Measurements from ENCODE around the gene TIMM22. TPM values are rescaled to one million over a fixed set of nuclear protein-coding genes. Genes with fewer than 3 reads are reported as not detected.

TIMM22 gene
- total RNA-seq, 1 donor from 2014 or later = 15.0 TPM

DNA sequence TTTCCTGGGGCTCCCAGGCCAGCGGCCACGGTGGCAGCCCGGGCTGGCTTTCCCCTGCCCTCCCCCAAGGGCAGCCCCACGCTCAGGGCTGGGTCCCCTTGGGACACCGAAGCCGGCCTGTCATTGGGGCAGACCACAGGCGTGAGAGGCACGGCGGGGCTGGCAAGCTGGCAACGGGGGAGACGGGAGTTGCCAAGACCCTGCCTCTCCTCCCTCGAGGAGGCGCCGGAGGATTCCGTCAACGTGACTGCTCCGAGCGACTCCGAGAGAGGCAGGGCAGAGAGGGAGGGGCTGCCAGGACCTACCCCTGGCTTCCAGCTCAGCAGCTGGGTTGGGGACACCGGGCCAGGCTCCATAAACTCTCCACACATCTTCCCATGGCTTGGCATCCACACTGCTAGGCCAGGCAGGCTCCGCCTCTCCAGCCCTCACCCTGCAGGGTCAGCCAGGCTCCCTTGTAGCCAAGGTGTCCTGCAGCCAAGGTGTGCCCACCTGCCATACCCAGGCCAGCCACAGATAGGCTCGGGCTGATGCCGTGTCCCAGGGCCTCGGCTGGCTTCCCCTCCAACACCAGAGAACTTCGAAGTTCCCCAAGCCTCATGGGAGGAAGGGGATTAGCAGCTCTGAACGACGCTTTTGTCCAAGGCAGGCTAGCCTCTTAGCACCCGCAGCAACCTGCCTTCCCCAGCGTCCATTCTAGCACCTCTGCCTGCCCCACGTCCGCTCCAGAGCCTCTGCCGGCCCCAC lies 25.5 kb downstream of the TIMM22 start:
- Mint-ChIP-seq H3K36me3 (ENCODE audit: low read depth) (no peaks in the 10 kb centered on the region), H3K9me3 (no peaks in the 10 kb centered on the region), H3K4me1 (ENCODE audit: low read depth) (no peaks in the 10 kb centered on the region), H3K27me3 (ENCODE audit: low read depth) (no peaks in the 10 kb centered on the region), H3K4me3 (ENCODE audit: low read depth) (no peak overlapping the region), H3K27ac (no peak overlapping the region)
- no peak for DNase-seq (ENCODE audit: low spot score)
- intact Hi-C loops (cut with micrococcal nuclease) = no loop called here

DNA sequence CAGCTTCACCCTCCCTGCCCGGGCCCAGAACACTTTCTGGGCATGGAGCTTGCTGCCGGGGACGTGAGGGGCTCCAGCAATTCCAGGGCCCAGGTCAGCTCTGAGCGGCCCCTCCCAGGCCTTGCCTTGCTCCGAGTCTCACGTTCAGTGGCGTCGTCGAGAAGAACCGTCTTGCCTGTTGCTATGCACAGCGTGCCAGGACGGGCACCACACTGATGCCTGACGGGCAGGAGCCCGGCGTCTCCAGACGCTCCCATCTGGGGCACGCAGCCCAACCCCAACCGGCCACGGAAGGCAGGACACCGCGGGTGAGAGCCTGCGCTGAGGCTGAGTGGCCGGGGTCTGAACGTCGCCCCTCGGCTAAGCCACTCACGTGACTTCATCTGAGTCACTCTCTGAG lies 27.1 kb downstream of the TIMM22 start:
- no peak overlapping the region for H3K4me3 Mint-ChIP-seq (ENCODE audit: low read depth)
- intact Hi-C loops (cut with micrococcal nuclease) = no loop called here

DNA sequence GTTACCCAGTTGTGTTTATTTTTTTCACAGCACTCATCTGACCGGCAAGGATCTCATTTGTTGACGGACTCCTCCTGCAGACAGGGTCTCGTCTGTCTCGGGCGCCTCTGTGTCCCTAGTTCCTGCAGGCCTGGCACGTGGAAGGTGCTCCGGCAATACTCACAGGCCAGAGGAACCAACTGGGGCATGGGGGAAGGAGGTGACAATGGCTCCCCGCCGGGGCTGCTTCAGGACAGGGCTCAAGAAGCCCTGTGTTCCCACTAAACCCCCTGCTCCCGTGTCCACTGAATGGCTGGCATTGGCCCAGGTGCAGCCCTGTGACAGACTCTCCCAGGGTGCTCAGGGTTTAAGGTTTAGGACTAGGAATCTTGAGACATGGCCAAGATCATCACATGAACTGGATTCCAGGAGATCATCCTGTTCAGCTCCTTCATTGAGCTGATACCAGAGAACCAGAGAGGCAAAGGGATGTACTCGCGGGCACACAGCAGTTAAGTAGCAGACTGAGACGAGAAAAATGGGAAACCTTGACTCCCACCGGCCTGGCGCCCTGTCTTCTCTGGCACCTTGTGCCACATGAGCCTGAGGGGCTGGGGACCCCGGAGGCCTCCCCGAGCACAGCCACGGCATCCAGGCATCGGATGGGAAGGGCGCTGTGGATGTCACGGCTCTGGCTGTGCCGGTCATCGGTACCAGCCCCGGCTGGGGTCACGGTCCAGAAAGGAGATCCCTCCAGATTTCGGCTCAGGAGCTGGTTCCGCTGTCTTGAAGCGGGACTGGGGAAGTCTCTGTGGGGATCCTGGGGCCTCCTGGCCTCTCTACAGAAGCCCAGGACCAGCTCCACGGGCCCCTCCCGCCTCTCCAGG lies 29.0 kb downstream of the TIMM22 start:
- H3K27ac Mint-ChIP-seq = no peak overlapping the region

More for the DNA sequence above, 27.1 kb downstream of the TIMM22 start:
- no peaks in the 10 kb centered on the region for H3K4me1 Mint-ChIP-seq (ENCODE audit: low read depth)
- H3K27me3 Mint-ChIP-seq (ENCODE audit: low read depth) = no peaks in the 10 kb centered on the region
- H3K27ac Mint-ChIP-seq = no peak overlapping the region
- DNase-seq (ENCODE audit: low spot score) = no peak
- H3K36me3 Mint-ChIP-seq (ENCODE audit: low read depth) = no peaks in the 10 kb centered on the region
- no peaks in the 10 kb centered on the region for H3K9me3 Mint-ChIP-seq

DNA sequence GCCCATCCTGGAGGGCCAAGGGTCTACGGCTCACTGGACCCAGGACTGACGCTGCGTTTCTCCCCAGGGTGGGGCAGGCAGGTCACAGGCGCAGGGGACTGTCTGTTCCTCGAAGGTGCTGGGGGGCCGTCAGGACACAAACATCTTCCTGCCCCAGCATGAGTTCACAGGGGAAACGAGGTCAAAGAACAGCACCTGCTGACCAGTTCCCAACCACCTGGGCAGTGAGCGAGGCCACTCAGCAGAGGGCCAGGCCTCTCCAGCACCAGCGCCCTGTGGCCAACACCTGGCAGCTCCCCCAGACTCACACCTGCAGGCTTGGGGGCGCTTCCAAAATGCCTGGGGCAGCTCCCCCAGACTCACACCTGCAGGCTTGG lies 29.7 kb downstream of the TIMM22 start:
- Mint-ChIP-seq H3K4me3 (ENCODE audit: low read depth) (no peak overlapping the region), H3K27me3 (ENCODE audit: low read depth) (no peaks in the 10 kb centered on the region), H3K4me1 (ENCODE audit: low read depth) (no peaks in the 10 kb centered on the region), H3K27ac (no peak overlapping the region), H3K9me3 (no peaks in the 10 kb centered on the region), H3K36me3 (ENCODE audit: low read depth) (no peaks in the 10 kb centered on the region)
- intact Hi-C loops (cut with micrococcal nuclease) = no loop called here
- no peak for DNase-seq (ENCODE audit: low spot score)

More for the DNA sequence above, 29.0 kb downstream of the TIMM22 start:
- Mint-ChIP-seq H3K36me3 (ENCODE audit: low read depth) (no peaks in the 10 kb centered on the region), H3K9me3 (no peaks in the 10 kb centered on the region), H3K4me3 (ENCODE audit: low read depth) (no peak overlapping the region), H3K4me1 (ENCODE audit: low read depth) (no peaks in the 10 kb centered on the region), H3K27me3 (ENCODE audit: low read depth) (no peaks in the 10 kb centered on the region)
- intact Hi-C loops (cut with micrococcal nuclease) = no loop called here
- no peak for DNase-seq (ENCODE audit: low spot score)

DNA sequence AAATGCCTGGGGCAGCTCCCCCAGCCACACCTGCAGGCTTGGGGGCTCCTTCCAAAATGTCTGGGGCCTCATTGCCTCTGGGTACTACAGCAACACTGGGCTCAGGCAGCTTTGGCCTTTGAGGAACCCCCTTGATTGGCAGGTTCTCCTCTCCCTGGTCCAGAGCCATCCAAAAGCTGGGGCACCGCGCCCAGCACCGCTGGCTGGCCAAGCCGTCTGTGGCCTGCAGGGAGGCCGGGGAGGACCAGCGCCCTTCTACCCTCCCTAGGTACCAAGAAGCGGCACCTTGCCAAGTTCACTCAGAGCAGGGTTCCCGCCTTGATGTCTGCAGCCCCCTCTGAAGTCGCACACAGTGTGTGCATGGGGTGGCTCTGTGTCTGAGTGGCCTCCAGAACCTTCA lies 30.1 kb downstream of the TIMM22 start:
- Mint-ChIP-seq H3K36me3 (ENCODE audit: low read depth) (no peaks in the 10 kb centered on the region), H3K9me3 (no peaks in the 10 kb centered on the region), H3K4me1 (ENCODE audit: low read depth) (no peaks in the 10 kb centered on the region), H3K4me3 (ENCODE audit: low read depth) (no peak overlapping the region), H3K27me3 (ENCODE audit: low read depth) (no peaks in the 10 kb centered on the region), H3K27ac (no peak overlapping the region)
- intact Hi-C loops (cut with micrococcal nuclease) = no loop called here
- DNase-seq (ENCODE audit: low spot score) = no peak

DNA sequence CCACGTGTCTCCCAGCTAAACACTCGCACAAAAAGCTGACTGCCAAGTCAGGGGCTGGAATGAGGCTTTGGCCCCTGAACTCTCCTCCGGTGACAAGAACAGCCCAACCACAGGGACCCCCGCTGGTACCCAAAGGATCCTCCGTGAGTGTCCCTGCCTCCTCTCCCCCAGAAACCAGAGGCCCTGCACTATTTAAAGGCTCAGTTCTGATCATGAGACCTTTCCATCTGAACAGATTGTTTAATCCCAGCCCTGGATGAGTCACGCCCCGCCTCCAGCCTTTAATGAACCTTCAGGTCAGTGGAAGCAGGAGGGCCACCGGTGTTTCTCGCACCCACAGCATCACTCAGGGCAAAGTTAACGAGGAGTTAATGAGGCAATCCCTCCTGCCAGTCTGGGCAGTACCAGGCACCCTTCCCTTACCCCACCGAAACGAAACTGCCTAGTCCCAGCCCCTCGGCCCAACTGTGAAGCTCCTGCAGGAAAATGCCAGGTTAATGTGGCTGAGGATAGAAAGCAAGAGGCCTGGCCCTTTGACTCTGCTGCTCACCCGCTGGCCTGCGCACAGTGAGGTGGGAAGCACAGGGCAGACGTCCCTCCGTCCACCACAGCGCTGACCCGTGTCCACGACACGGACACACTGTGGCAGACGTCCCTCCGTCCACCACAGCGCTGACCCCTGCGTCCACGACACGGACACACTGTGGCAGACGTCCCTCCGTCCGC lies 32.4 kb downstream of the TIMM22 start:
- H3K27me3 Mint-ChIP-seq (ENCODE audit: low read depth) = no peaks in the 10 kb centered on the region
- no peak overlapping the region for H3K27ac Mint-ChIP-seq
- DNase-seq (ENCODE audit: low spot score) = no peak
- no peaks in the 10 kb centered on the region for H3K36me3 Mint-ChIP-seq (ENCODE audit: low read depth)
- intact Hi-C loops (cut with micrococcal nuclease) = no loop called here
- H3K4me1 Mint-ChIP-seq (ENCODE audit: low read depth) = no peaks in the 10 kb centered on the region
- no peak overlapping the region for H3K4me3 Mint-ChIP-seq (ENCODE audit: low read depth)
- no peaks in the 10 kb centered on the region for H3K9me3 Mint-ChIP-seq

DNA sequence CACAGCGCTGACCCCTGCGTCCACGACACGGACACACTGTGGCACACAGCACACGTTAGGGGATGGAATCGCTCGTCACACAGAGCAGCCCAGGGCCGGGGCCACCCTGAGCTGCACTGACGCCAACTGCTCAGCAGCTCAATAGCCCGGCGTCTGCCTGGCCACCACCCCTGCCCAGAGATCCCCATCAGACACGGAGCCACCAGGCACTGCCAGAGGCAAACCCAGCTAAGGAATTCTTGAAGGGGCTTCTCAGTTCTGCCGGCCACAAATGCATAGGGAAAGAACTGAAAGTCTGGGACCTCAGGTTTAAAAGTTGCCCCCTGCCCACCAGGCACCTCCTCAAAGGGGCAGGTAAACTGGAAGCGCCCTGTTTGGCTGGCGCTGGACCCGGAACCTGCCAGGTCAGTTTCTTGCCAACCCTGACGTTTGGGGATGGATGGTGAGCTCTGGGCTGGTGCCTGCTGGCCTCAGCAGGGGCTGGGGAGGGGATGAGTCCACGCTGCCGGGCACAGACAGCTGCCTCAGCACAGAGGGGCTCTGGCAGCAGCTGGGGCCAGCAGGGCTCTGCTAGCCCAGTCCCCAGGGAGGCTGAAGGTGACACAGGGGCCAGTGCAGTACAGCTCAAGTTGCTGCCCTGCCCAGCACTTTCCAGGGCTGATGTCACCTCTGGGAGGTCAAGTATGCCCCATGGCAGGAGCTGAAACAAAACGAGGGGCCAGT lies 33.2 kb downstream of the TIMM22 start:
- no peaks in the 10 kb centered on the region for H3K9me3 Mint-ChIP-seq
- intact Hi-C loops (cut with micrococcal nuclease) = no loop called here
- H3K27me3 Mint-ChIP-seq (ENCODE audit: low read depth) = no peaks in the 10 kb centered on the region
- no peaks in the 10 kb centered on the region for H3K4me1 Mint-ChIP-seq (ENCODE audit: low read depth)
- H3K36me3 Mint-ChIP-seq (ENCODE audit: low read depth) = no peaks in the 10 kb centered on the region
- H3K27ac Mint-ChIP-seq = no peak overlapping the region
- no peak for DNase-seq (ENCODE audit: low spot score)
- H3K4me3 Mint-ChIP-seq (ENCODE audit: low read depth) = no peak overlapping the region

DNA sequence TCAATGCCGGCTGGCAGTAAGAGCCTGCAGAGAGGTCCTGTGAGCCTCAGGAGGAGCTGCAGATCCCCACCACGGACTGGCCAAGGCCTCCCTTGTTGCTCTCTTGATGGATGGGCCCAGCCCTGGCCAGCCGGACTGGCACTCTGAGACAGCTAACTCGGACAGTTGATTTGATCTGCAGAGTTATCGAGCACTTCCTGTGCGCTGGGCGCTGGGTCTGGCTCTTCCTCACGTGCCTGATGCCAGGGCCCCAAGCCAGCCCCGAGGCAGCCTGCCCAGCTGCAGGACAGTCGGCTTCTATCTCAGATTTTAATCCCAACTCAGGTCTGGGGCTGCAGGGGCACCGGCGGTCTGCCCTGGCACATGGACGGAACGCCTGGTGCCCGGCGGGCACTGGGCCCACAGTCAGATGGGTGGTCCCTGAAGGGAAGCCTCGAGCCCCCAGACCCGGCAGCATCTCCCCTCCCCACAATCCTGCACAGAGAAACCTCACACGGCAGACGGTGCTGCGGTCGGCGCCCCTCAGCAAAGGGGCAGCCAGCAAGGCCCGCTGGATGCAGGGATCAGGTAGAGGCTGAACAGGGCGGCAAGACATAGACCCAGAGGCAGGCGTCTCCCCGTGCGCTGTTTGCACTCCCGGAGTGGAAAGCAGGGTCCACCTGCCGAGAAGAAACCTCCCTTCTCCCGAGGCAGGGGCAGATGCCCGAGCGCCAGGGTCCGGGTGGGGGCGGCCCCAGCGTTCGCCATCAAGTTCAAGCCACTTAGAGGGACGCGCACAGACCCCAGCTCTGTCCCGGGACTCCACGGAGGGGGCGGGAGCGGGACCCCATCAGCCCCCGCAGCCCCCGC lies 34.0 kb downstream of the TIMM22 start:
- intact Hi-C loops (cut with micrococcal nuclease) = no loop called here
- no peaks in the 10 kb centered on the region for H3K36me3 Mint-ChIP-seq (ENCODE audit: low read depth)
- H3K27ac Mint-ChIP-seq = no peak overlapping the region
- no peak for DNase-seq (ENCODE audit: low spot score)
- no peaks in the 10 kb centered on the region for H3K9me3 Mint-ChIP-seq
- no peaks in the 10 kb centered on the region for H3K27me3 Mint-ChIP-seq (ENCODE audit: low read depth)
- H3K4me1 Mint-ChIP-seq (ENCODE audit: low read depth) = no peaks in the 10 kb centered on the region
- no peak overlapping the region for H3K4me3 Mint-ChIP-seq (ENCODE audit: low read depth)

DNA sequence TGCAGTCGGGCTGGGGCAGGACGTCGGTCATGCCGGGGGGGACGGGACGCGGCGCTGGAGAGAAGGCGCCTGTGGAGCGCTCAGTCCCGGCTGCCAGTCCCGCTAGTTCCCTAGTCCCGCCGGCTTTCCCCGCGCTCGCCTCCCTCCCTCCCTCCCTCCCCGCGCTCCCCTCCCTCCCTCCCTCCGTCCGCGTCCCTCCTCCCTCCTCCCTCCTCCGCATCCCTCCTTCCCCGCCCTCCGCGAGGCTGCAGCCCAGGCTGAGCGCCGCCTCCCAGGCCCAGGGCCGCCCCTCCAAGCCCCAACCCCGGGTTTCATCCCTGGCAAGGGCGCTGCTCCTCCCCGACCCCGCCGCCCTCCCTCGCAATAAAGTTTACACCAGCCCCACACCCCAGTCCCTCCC lies 34.8 kb downstream of the TIMM22 start:
- Mint-ChIP-seq H3K27ac (no peak overlapping the region), H3K9me3 (no peaks in the 10 kb centered on the region), H3K4me1 (ENCODE audit: low read depth) (no peaks in the 10 kb centered on the region), H3K27me3 (ENCODE audit: low read depth) (no peaks in the 10 kb centered on the region), H3K36me3 (ENCODE audit: low read depth) (no peaks in the 10 kb centered on the region), H3K4me3 (ENCODE audit: low read depth) (no peak overlapping the region)
- DNase-seq (ENCODE audit: low spot score) = no peak
- intact Hi-C loops (cut with micrococcal nuclease) = no loop called here

DNA sequence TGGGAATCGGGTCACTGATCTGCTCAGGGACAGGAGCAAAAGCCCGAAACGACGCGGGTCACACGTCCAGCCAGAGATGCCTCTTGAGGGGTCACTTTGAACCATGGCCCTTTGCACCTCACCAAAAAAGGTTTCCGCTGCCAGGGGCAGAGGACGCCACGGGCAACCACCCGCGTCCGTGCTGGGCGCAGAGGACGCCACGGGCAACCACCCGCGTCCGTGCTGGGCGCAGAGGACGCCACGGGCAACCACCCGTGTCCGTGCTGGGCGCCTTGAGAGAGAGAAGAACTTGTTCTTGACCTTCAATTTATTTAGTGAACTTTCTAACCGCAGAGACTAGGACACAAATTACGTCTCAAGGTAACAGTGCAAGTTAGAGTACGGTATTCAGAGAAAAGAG lies 35.5 kb downstream of the TIMM22 start:
- H3K4me1 Mint-ChIP-seq (ENCODE audit: low read depth) = no peaks in the 10 kb centered on the region
- no peak overlapping the region for H3K27ac Mint-ChIP-seq

DNA sequence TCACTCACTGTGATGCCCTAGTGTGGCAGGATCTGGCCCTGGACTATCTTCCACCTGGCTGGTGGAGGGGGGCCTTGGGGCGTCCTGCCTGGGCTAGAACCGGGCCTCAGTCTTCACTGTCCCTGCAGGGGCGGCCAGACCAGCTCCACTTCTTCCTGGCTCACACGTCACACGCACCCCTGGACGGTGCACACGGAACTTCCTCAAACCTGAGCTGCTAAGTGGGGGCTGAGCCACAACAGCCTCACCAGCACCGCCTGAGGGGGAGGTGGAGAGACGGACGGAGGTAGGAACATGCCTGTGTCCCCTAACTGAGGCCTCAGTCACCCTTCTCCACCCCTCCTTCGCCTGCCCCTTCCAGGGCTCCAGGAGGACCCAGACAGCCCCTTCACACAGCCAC lies 36.6 kb downstream of the TIMM22 start:
- Mint-ChIP-seq H3K27me3 (ENCODE audit: low read depth) (no peaks in the 10 kb centered on the region), H3K36me3 (ENCODE audit: low read depth) (no peaks in the 10 kb centered on the region), H3K4me1 (ENCODE audit: low read depth) (no peaks in the 10 kb centered on the region), H3K27ac (no peak overlapping the region), H3K9me3 (no peaks in the 10 kb centered on the region), H3K4me3 (ENCODE audit: low read depth) (no peak overlapping the region)
- no peak for DNase-seq (ENCODE audit: low spot score)
- intact Hi-C loops (cut with micrococcal nuclease) = no loop called here

More for the DNA sequence above, 35.5 kb downstream of the TIMM22 start:
- H3K36me3 Mint-ChIP-seq (ENCODE audit: low read depth) = no peaks in the 10 kb centered on the region
- intact Hi-C loops (cut with micrococcal nuclease) = no loop called here
- no peaks in the 10 kb centered on the region for H3K9me3 Mint-ChIP-seq
- DNase-seq (ENCODE audit: low spot score) = no peak
- no peaks in the 10 kb centered on the region for H3K27me3 Mint-ChIP-seq (ENCODE audit: low read depth)
- H3K4me3 Mint-ChIP-seq (ENCODE audit: low read depth) = no peak overlapping the region

Data from activated T-helper 2 cell treated with anti-CD3 and anti-CD28 coated beads, Interferon-gamma antibody, Interleukin-2, Interleukin-4, amounts not matched to agents 10 μg/mL and 5 μg/mL and 100 μg/mL, durations not matched to agents 14 hours and 24 hours and 36 hours (primary cell).